Right ventricle myocardium inferior (tissue), 1 donor: Measurements from ENCODE around the gene AFF4. TPM values are rescaled to one million over a fixed set of nuclear protein-coding genes. Genes with fewer than 3 reads are reported as not detected.
"Not testable (repeated sequence)": the region's sequence is repeated elsewhere in the genome, so short reads cannot be mapped to it uniquely, and the experiment has no call there.

Source experiments
- ATAC-seq: fragments of 200-7000 bp; cut with Tn5 transposase; one replicate; pipeline ENCODE4 v1.9.1; 2020; ENCODE audit warnings: mild to moderate bottlenecking, moderate library complexity
- DNase-seq: peaks from one replicate; pipeline ENCODE4 v3.0.0; 2021; ENCODE audit errors: missing footprints
- intact Hi-C: fragments of 100-400 bp; cut with DNase I; formaldehyde crosslinking; loops from one replicate; pipeline ENCODE4 v1.11.0; 2022
- total RNA-seq: library from RNA; stranded (reverse); fragmentation: NEBNext Ultra II Directional; extraction: Animal tissue kit (Norgen Biotek cat#: 25700); gene quantifications from one replicate; pipeline ENCODE4 v1.2.1, GENCODE V29; 2021
- donor health status: DM: no; HTN: yes; CAD: no; lungs with severe emphysema.

The AFF4 gene
- total RNA-seq, 1 donor from 2014 or later, result 29.2 TPM

DNA sequence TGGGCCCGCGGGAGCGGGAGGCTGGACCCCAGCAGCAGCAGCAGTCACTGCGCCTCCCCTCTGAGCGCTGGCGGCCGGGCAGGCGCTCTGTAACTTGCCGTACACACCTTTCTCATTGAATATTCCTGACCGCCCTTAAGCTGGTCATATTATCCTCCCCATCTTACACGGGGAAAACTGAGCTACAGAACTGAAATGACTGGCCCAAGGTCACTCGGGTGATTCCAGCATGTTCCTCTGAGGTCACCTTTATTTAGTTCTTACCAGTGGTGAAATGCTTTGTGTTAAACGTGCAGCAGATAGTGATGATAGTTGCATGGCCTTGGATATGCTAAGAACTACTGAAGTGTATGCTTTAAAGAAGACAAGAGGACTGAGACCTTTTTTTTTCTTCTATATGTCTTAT, 96.4 kb downstream of the AFF4 start:
- no peak for ATAC-seq
- no peak for DNase-seq
- intact Hi-C loops, result no loop called here

DNA sequence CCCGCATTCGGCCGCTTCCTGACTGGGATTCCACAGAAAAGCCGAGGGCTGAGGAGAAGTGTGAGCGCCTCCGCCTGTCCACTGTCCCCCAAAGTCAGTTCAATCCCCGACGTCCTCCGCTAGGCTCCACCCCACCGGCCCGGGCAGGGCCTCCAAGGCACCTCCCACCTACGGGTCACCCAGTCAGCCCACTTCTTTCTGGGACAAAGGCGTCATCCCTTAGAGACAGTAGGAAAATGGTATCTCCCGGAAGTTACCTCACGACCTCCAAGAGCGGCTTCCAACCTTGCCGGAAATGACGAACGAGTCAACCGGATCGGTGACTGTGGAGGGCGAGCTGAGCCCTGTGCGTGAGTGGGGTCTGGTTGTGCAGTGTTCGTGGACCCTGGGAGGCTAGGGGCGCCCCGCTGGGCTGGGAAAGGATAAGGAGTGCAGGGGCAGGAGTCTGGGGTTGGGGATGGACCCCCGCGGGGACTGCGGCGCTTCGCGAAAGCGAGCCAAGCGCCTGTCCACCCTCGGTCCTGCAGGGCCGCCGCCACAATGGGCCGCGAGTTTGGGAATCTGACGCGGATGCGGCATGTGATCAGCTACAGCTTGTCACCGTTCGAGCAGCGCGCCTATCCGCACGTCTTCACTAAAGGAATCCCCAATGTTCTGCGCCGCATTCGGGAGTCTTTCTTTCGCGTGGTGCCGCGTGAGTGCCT, 96.9 kb downstream of the AFF4 start, which contains the start of the genes GDF9 and UQCRQ:
Gene GDF9 (minus strand): TSS at position 128 of the 704 bp plus-strand sequence. CDS start 1,936 bp downstream, outside the sequence.
Gene UQCRQ (plus strand): TSS at position 301 of the 704 bp plus-strand sequence. CDS start 240 bp downstream, at position 541.
- ATAC-seq, result peak; percentile 99
- intact Hi-C loops, result loop anchor here (1.0 kb wide), 1 partner anchor 36 kb away; the partner anchor contains the start of gene SHROOM1
- DNase-seq, result peak; percentile 95

DNA sequence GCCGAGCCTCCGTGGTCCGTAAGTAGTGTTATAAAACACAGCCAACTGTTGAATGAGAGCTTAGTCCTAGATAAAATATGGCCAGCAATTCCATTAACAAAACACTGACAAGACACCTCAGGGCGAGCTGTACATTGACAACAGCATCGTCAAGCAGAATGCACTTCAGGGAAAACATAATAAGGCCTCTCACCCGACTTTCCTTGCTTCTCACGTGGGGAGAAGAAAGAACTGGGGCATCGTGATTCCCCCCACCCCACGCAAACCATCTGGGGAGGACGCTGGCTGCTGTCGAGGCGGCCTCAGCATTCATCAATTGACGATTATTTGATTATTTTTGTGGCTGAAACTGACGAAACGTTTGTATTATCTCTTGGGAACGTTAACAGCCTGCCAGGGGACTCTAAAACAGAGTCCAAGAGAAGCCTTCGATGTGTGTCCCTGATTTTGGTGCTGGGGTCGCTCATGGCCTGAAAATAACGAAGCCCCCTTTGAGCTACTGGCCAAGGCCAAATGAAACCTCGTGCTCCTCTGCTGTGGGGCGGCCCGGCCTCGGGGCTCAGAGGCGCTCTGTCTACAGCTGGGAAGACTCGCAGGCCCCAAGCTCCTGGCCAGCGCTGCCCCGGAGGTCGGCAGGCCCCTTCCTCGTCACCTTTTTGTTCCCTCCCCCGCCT, 97.6 kb downstream of the AFF4 start:
- DNase-seq (no peak), ATAC-seq (peak; percentile 41)
- intact Hi-C loops, result loop anchor here (1.0 kb wide), 1 partner anchor 36 kb away; the partner anchor contains the start of gene SHROOM1

DNA sequence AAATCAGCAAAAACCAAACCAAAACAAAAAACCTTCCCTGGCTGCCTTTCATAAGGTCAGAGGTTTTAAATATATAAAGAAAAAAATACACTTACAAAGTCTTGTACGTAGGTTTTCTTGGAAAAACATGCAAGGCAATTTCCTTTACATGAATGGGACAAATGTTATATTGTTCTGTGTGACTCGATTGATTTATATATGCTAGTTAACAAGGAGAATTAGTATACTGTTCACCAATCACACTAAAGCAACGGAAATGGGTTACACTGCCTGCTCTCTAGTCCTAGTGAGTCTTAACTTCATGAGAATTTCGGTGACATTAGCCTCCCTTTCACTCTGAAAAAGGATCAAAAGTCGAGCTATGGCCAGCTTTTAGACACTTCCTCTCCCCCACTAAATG, 102.7 kb downstream of the AFF4 start:
- intact Hi-C loops, result no loop called here
- ATAC-seq (no peak), DNase-seq (no peak)

- no peak for DNase-seq
- intact Hi-C loops, result no loop called here
- ATAC-seq, result no peak
Measured at GRCh38 chr5:132859889-132860437, 103.5 kb downstream of the AFF4 start.

DNA sequence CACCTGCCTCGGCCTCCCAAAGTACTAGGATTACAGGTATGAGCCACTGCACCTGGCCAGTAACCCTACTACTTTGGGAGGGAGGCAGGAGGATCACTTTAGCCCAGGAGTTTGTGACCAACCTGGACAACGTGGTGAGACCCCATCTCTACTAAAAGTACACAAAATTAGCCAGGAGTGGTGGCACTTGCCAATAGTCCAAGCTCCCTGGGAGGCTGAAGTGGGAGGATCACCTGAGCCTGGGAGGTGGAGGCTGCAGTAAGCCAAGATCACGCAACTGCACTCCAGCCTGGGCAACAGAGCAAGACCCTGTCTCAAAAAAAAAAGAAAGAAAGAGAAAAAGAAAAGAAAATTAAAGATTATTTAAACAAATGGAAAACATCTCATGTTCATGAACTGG, 107.4 kb downstream of the AFF4 start:
- DNase-seq (no peak), ATAC-seq (no peak)
- intact Hi-C loops, result no loop called here

DNA sequence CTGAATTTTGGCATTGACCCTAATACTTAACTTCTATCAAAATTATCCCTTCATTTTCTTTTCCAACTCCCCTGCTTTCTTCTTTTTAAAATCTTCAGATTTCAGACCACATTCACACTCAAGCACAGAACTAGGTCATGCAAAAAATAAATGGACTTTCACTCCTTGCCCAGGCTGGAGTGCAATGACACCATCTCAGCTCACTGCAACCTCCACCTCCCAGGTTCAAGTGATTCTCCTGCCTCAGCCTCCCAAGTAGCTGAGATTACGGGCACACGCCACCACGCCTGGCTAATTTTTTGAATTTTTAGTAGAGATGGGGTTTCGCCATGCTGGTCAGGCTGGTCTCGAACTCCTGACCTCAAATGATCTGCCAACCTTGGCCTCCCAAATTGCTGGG, 108.4 kb downstream of the AFF4 start:
- DNase-seq, ATAC-seq, intact Hi-C loops: not testable (repeated sequence)

GRCh38 chr5:132854301-132854700, 109.1 kb downstream of the AFF4 start:
- DNase-seq (no peak), ATAC-seq (no peak)
- intact Hi-C loops, result no loop called here

- intact Hi-C loops, result no loop called here
- DNase-seq (no peak), ATAC-seq (no peak)
Measured at GRCh38 chr5:132853790-132854189, 109.6 kb downstream of the AFF4 start.

GRCh38 chr5:132853323-132853722, 110.1 kb downstream of the AFF4 start:
- DNase-seq (no peak), ATAC-seq (no peak)
- intact Hi-C loops, result no loop called here

DNA sequence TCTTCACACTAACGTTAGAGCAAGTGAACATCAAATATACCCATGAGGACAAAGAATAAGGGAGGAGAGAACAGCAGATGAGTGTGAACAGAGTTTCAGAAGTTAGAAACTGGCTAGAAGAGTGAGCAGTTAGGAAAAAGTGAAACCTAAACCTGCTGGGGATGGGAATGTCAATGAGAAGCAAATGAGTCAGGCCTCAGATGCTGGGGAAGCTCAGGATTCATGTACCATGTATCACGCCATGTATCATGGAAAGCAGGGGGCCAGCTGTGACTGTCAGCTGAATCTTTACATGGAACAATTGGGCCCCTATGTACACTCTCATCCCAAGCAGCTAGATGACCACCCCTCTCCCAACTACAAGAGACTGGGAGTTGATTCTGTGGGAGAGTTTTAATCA, 113.4 kb downstream of the AFF4 start:
- no peak for ATAC-seq
- intact Hi-C loops, result no loop called here
- DNase-seq, result no peak

DNA sequence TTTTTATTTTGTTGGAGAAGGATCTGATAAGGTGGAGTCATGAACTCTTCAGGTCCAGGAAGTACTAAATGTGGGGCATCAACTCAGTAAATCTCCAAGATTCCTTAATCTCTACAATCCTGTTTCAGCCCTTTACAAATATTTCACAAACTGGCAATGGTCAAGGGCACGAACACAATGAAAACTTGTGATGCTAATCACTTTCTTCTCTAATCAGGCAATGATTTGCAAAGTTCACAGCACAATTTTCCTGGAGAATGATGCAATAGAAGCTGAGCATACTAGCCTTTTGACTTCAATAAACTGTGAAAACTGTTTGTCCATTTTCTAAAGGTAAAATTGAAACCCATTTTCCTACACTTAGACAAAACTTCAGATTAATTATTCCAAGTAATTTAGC, 114.1 kb downstream of the AFF4 start:
- no peak for DNase-seq
- ATAC-seq, result no peak
- intact Hi-C loops, result no loop called here

DNA sequence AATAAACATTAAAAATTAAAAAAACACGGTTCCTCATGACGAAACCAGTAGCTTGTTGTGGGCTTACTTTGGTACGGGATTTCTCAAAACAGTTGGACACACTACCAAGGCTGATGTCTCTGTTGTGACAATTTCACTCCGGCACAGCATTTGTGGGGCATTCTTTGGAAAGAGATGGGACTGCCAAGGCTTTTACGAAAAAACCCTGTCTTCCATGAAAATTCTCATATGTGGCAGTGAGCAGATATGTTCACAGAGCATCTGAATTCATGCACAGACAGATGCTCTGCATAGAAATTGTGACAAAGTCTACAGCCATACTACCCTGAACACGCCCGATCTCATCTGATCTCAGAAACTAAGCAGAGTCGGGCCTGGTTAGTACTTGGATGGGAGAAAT, 115.2 kb downstream of the AFF4 start:
- ATAC-seq, result no peak
- no peak for DNase-seq
- intact Hi-C loops, result no loop called here

GRCh38 chr5:132841305-132841704, 122.1 kb downstream of the AFF4 start:
- DNase-seq (no peak), ATAC-seq (no peak)

GRCh38 chr5:132840896-132841295, 122.5 kb downstream of the AFF4 start:
- intact Hi-C loops, result no loop called here
- DNase-seq (no peak), ATAC-seq (no peak)

More at GRCh38 chr5:132841305-132841704, 122.1 kb downstream of the AFF4 start:
- intact Hi-C loops, result no loop called here

DNA sequence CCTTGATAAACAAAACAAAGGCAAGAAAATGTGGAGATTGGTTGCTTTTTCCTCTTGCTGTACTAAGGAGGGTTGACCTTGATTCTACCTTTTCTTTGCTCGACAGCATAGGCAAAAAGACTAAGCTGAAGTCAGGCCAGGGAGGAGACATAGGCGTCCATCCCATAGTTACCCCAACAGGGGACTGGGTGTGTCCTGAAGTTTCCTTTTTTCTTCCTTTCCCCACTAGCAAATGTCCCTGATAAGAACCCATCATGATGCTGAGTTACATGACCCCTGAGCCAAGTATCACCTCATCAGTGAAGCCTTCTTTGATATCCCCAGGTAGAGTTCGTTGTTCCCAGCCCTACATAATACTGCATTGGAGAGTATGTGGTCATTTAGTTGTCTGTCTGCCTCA, 123.1 kb downstream of the AFF4 start:
- intact Hi-C loops, result no loop called here
- ATAC-seq, result no peak
- no peak for DNase-seq

DNA sequence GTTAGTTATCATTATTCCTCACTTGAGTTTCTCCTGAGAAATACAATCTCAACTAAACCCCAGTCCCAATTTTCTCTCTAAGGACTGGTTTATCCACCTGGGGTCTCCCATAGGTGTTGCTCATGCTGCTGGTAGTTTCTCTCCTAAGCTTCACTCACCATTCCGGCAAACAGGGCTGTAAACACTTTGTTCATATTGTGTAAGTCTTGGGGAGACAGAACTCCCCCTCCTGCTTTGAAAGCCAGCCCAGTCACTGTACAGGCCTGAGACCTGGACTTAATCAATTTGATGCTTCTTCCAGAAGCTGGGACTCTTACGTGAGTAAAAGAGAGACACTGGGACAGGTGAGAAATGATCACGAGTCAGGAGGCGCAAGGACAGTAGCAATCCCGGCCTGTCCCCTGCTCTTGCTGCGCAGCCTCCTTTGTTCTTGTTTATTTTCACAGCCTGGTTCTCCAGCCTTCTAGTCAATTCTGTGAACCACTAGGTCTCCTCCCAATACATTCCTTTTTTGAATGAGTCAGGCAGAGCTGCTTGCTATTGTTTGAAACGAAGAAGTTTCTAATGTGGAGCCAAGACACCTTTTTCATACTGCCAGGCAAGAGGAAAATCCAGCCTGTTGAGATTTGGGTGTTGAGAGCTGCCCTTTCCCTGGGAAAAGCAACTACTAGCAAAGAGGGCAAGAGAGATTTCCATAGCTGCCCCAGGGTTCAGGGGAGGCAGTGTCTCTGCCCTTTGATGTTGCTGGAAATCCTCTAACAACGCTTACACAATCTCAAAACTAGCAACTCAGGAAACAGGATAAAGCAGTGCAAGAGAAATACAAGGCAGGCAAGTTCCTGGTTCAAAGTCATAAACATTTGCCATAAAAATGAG, 123.8 kb downstream of the AFF4 start:
- no peak for ATAC-seq
- no peak for DNase-seq
- intact Hi-C loops, result no loop called here

DNA sequence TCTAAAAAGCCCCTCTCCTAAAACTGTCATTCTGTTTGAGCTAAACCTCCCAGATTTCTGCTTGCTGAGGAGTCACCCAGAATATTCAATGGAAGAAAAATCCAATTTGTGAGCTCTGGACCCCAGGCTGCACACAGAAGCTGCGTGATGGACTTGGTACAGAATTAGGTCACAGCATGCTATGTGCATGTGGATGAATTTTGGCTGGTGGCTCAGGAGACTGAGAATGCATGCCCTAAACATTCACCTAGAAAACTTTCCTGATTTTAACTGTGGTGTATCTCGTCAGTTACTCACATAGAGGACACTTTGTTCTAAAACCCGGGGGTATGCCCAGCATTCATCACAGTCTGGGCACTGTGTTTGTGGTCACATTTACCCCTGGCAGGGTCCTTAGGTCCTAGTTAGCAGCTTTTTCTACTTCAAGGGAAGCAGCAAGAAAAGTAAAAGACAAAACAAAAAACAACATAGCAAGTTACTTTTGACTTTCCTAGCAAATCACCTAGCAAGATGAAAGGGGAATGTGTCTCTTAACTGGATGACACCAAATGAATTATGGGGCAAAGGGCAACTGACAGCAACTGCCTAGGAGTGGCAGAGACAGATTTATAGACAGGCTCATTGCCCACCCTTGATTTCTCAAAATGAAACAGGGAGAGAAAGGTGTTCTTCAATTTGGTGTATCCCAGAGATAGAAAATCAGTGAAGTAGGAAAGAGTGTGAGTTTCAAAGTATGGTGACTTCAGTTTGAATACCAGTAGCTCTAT, 124.7 kb downstream of the AFF4 start:
- ATAC-seq (no peak), DNase-seq (no peak)
- intact Hi-C loops, result no loop called here
